Endothelial cell of umbilical vein (primary cell): ENCODE data around the gene MAPK6. TPM values are rescaled to one million over a fixed set of nuclear protein-coding genes. Genes with fewer than 3 reads are reported as not detected.

Source experiments
- BruUV-seq: library from RNA; stranded (reverse); fragments of 400-500 nt; replicated peaks from 2 replicates; lab custom pipeline; 2021; lab: Mats Ljungman, UMichigan
- CTCF ChIA-PET: fragments of 300-600, 350-600 bp; sonication (Branson Sonifier 250); formaldehyde crosslinking; loops from one replicate; lab custom pipeline; 2021; ENCODE audit warnings: antibody characterized with exemption, inconsistent platforms; lab: Charles Lee
- POLR2A ChIA-PET: fragments of 300-600, 350-600 bp; sonication (Branson Sonifier 250); formaldehyde crosslinking; loops from one replicate; lab custom pipeline; 2021; ENCODE audit warnings: antibody characterized with exemption, inconsistent platforms; lab: Charles Lee
- DNase-seq: peaks from one replicate; pipeline ENCODE4 v3.0.0-alpha.2; 2011; ENCODE audit warnings: low read depth, low spot score
- FAIRE-seq: peaks from 2 replicates; lab custom pipeline; 2011; peaks lifted over from hg19 to GRCh38; lab: Jason Lieb, UNC
- H2AFZ ChIP-seq: 2 replicates; pipeline ENCODE4 v1.6.0; 2012; ENCODE audit warnings: low read depth, low read length, control low read depth, inconsistent platforms
- H3K27ac ChIP-seq: 2 replicates; pipeline ENCODE4 v1.5.1; 2011; ENCODE audit warnings: low read depth, mild to moderate bottlenecking, control low read depth, low read length, moderate library complexity; ENCODE audit not compliant: insufficient read depth
- H3K27me3 ChIP-seq, 2 experiments: 2 replicates each; pipeline versions ENCODE4 v1.6.0 to v1.6.1; 2011; ENCODE audit warnings: low read length in 2 of 2, mixed read lengths in 1 of 2; ENCODE audit not compliant: control insufficient read depth in 2 of 2, insufficient read depth in 2 of 2
- H3K36me3 ChIP-seq, 2 experiments: 2 replicates in 1 of 2; 3 replicates in 1 of 2; pipeline ENCODE4 v1.5.1; 2011; ENCODE audit warnings: low read length in 2 of 2, mild to moderate bottlenecking in 1 of 2, moderate library complexity in 1 of 2; ENCODE audit not compliant: control insufficient read depth in 2 of 2, insufficient read depth in 2 of 2; ENCODE audit errors: extremely low read depth in 1 of 2
- H3K4me1 ChIP-seq: 3 replicates; pipeline ENCODE4 v1.5.1; 2011; ENCODE audit warnings: mild to moderate bottlenecking, low read length; ENCODE audit not compliant: control insufficient read depth, insufficient read depth; ENCODE audit errors: extremely low read depth
- H3K4me2 ChIP-seq: 2 replicates; pipeline ENCODE4 v1.6.1; 2011; ENCODE audit warnings: low read length, control low read depth, mixed read lengths; ENCODE audit not compliant: insufficient read depth
- H3K4me3 ChIP-seq, 3 experiments: fragments of 200-600 bp in 1 of 3; sonication (generic), shearing (Covaris generic) in 1 of 3; replicated peaks in 1 of 3; 2 replicates each; pipeline ENCODE4 v1.5.1; 2011 to 2016; ENCODE audit warnings: control low read depth in 3 of 3, low read length in 3 of 3, mild to moderate bottlenecking in 2 of 3, inconsistent platforms in 1 of 3, low read depth in 1 of 3, moderate library complexity in 1 of 3; ENCODE audit not compliant: insufficient read depth in 1 of 3
- H3K79me2 ChIP-seq: 2 replicates; pipeline ENCODE4 v1.6.0; 2012; ENCODE audit warnings: low read length, inconsistent platforms; ENCODE audit not compliant: control insufficient read depth, insufficient read depth
- H3K9ac ChIP-seq: replicated peaks from 2 replicates; pipeline ENCODE3; 2011; ENCODE audit warnings: low read length, control low read depth; ENCODE audit not compliant: insufficient read depth; ENCODE audit errors: extremely low read depth
- H3K9me1 ChIP-seq: replicated peaks from 3 replicates; pipeline ENCODE4 v1.6.0; 2011; ENCODE audit warnings: mild to moderate bottlenecking, low read length; ENCODE audit not compliant: control insufficient read depth, insufficient read depth; ENCODE audit errors: extremely low read depth
- H3K9me3 ChIP-seq: replicated peaks from 2 replicates; pipeline ENCODE4 v1.5.1; 2012; ENCODE audit warnings: low read length, inconsistent platforms; ENCODE audit not compliant: control insufficient read depth, insufficient read depth
- H4K20me1 ChIP-seq: replicated peaks from 2 replicates; pipeline ENCODE3; 2011; ENCODE audit warnings: mild to moderate bottlenecking, low read length; ENCODE audit not compliant: control insufficient read depth, insufficient read depth; ENCODE audit errors: extremely low read depth
- EZH2 ChIP-seq: IDR thresholded peaks from 2 replicates; pipeline ENCODE4 v1.6.1; 2012; ENCODE audit warnings: borderline replicate concordance, low read depth, mild to moderate bottlenecking, moderate library complexity, low read length, inconsistent platforms; ENCODE audit not compliant: severe bottlenecking
- FOS ChIP-seq: IDR thresholded peaks from 2 replicates; pipeline ENCODE4 v1.6.1; 2011; ENCODE audit warnings: mild to moderate bottlenecking, low read length, moderate library complexity, borderline replicate concordance; ENCODE audit not compliant: insufficient read depth
- GATA2 ChIP-seq: IDR thresholded peaks from 2 replicates; pipeline ENCODE4 v1.7.0; 2011; ENCODE audit warnings: low read depth, mild to moderate bottlenecking, moderate library complexity, mixed read lengths, low read length; ENCODE audit not compliant: insufficient read length, insufficient read depth
- JUN ChIP-seq: IDR thresholded peaks from 2 replicates; pipeline ENCODE4 v1.6.1; 2011; ENCODE audit warnings: borderline replicate concordance, low read depth; ENCODE audit not compliant: insufficient read length, insufficient read depth
- MYC ChIP-seq: IDR thresholded peaks from one replicate; pipeline ENCODE4 v1.6.1; 2011; ENCODE audit warnings: mild to moderate bottlenecking, low read depth, low read length
- POLR2A ChIP-seq: IDR thresholded peaks from 2 replicates; pipeline ENCODE4 v1.6.1; 2012; ENCODE audit warnings: low read depth, mild to moderate bottlenecking, control low read depth, low read length
- POLR2AphosphoS5 ChIP-seq: IDR thresholded peaks from 2 replicates; pipeline ENCODE4 v1.6.1; 2012; ENCODE audit warnings: low read depth, mild to moderate bottlenecking, control low read depth, low read length, moderate library complexity; ENCODE audit not compliant: insufficient read depth
- dilution Hi-C: fragments of 300-500 bp; cut with MboI; formaldehyde crosslinking; loops from one replicate; pipeline ENCODE4 v1.15.0; 2019; ENCODE audit warnings: low sequenced_read_pairs; ENCODE audit not compliant: extremely low pct_ligation_motif_present
- intact Hi-C: fragments of 100-400 bp; cut with micrococcal nuclease; formaldehyde crosslinking; loops from one replicate; pipeline ENCODE4 v1.10.0; 2022
- polyA plus RNA-seq, 4 experiments: library from polyadenylated mRNA; depleted of rRNA in 3 of 4; stranded (reverse) in 3 of 4; unstranded in 1 of 4; fragments of >200 nt; gene quantifications; 2 replicates each; pipeline versions ENCODE4 v1.2.1 to v1.2.3, GENCODE V29; 2011 to 2012; ENCODE audit warnings: missing spikeins in 1 of 4
- total RNA-seq: library from RNA; stranded (reverse); gene quantifications from 2 replicates; pipeline ENCODE4 v1.2.3, GENCODE V29; 2021
- TF ChIP-seq, protein P1 (sequence below): IDR thresholded peaks from 2 replicates; pipeline ENCODE4 v1.6.1; 2011; ENCODE audit not compliant: insufficient read depth, insufficient read length

Gene MAPK6
- total and polyA plus RNA-seq, 2 donors (not counting 3 experiments of a cell fraction or from before 2014, with no cell fraction given) = 10.9 to 37.4 TPM

DNA sequence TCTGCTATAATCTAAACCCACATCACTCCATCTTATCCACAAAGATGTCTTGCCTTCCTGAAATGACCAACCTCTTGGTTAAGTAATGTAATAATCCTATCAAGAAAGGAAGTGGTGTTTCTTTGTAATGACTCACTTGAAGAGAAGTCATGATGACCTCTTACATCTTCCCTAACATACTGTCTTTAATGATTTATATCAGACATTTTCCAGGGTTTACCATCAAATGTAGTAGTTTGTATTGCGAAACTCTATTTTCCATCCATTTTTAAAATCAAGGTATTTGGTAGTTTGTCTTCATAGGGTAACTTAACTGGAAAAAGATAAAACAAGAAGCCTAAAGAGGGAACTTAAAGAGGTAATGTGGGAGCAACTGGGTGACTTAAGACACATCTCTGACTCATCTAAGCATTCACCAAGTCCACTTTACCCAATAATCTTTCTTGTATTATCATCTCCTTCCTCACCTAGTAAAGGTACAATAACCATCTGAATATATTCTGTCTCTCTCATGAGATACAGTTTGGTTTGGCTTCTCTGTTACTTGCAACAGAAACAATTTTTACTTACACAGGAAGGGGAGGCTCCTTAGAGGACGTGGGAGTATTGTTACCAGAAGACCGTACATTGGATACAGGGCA lies 5.7 kb upstream of the MAPK6 start:
- Histone ChIP-seq H3K4me3 (no peak overlapping the region), H3K79me2 (no peaks in the 10 kb centered on the region), H3K4me2 (no peak overlapping the region), H3K27me3 (no peaks in the 10 kb centered on the region), H3K27ac (no peak overlapping the region), H3K9ac (no peak overlapping the region), H3K9me3 (no peaks in the 10 kb centered on the region), H3K9me1 (no peaks in the 10 kb centered on the region), H3K36me3 (no peaks in the 10 kb centered on the region), H4K20me1 (no peaks in the 10 kb centered on the region), H2AFZ (no peak overlapping the region), H3K4me1 (peaks cover 16% of the 10 kb centered on the region)
- peak; percentile 37 for DNase-seq
- dilution Hi-C loops (no loop called here), intact Hi-C loops (no loop called here)
- POLR2A ChIA-PET = no interaction called here
- CTCF ChIA-PET = interaction anchor here (0.8 to 1.9 kb wide), 3 partner anchors 20 to 70 kb away, joined by 3 to 6 read pairs (median 4); no protein-coding TSS in a partner anchor
- no peak for FAIRE-seq
- peak; percentile 35 for TF ChIP-seq GATA2
- no peak for TF ChIP-seq POLR2A
- TF ChIP-seq MYC = no peak
- peak; percentile 51 for TF ChIP-seq FOS
- TF ChIP-seq JUN = no peak
- no TSS peak for BruUV-seq

DNA sequence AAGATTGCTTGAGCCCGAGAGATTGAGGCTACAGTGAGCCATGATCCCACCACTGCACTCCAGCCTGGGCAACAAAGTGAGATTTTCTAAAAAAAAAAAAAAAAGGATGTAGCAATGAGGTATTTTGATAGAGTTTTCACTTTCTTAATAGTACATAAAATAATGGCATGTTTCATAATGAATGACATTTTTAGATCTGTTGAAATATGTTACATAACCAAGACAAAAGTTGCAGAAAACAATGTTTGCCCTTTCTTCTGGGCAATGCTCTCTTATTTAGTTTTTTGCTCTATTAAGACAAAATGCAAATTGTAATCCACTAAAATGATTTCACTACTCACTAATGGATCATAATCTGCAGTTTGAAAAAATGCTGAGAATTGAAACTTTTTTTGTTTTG lies 4.4 kb upstream of the MAPK6 start:
- no peak overlapping the region for H3K27ac ChIP-seq
- no peaks in the 10 kb centered on the region for H3K9me3 ChIP-seq
- ChIA-PET CTCF (interaction anchor here (0.9 kb wide), 1 partner anchor 71 kb away, joined by 4 read pairs; no protein-coding TSS in a partner anchor), POLR2A (no interaction called here)
- BruUV-seq = no TSS peak
- H3K79me2 ChIP-seq = no peaks in the 10 kb centered on the region
- H2AFZ ChIP-seq = no peak overlapping the region
- dilution Hi-C loops = no loop called here
- no peaks in the 10 kb centered on the region for H3K36me3 ChIP-seq
- no peaks in the 10 kb centered on the region for H4K20me1 ChIP-seq
- H3K4me2 ChIP-seq = no peak overlapping the region
- H3K27me3 ChIP-seq = no peaks in the 10 kb centered on the region
- H3K9me1 ChIP-seq = no peaks in the 10 kb centered on the region
- DNase-seq = no peak
- intact Hi-C loops = no loop called here
- H3K9ac ChIP-seq = no peak overlapping the region
- peaks cover 8% of the 10 kb centered on the region for H3K4me1 ChIP-seq
- no peak overlapping the region for H3K4me3 ChIP-seq
- FAIRE-seq = no peak
- no peak for TF ChIP-seq MYC
- TF ChIP-seq, protein P1, sequence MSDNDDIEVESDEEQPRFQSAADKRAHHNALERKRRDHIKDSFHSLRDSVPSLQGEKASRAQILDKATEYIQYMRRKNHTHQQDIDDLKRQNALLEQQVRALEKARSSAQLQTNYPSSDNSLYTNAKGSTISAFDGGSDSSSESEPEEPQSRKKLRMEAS = no peak
- TF ChIP-seq POLR2AphosphoS5 = no peak
- TF ChIP-seq EZH2 = no peak
